Smooth muscle cell (in vitro differentiated cells): ENCODE data around the gene CDC42BPB. TPM values are rescaled to one million over a fixed set of nuclear protein-coding genes. Genes with fewer than 3 reads are reported as not detected.

ENCODE experiments used
- DNase-seq: peaks from one replicate; lab custom pipeline; 2025; ENCODE audit not compliant: unreplicated experiment; lab: John Stamatoyannopoulos, UW
- H2AFZ ChIP-seq: fragments of 200-600 bp; sonication (generic); 2 replicates; pipeline ENCODE4 v1.6.0; 2016; ENCODE audit warnings: antibody characterized with exemption, low read depth, mild to moderate bottlenecking
- H3F3A ChIP-seq: fragments of 200-600 bp; sonication (generic); 2 replicates; pipeline ENCODE4 v1.6.0; 2017; ENCODE audit warnings: antibody characterized with exemption, low read depth
- H3K27ac ChIP-seq: fragments of 200-600 bp; sonication (generic); 2 replicates; pipeline ENCODE4 v1.5.1; 2016; ENCODE audit warnings: low read depth, mild to moderate bottlenecking
- H3K27me3 ChIP-seq: fragments of 200-600 bp; sonication (generic); 2 replicates; pipeline ENCODE4 v1.6.1; 2016; ENCODE audit warnings: low read depth, mild to moderate bottlenecking
- H3K36me3 ChIP-seq: fragments of 200-600 bp; sonication (generic); 2 replicates; pipeline ENCODE4 v1.5.1; 2016; ENCODE audit warnings: low read depth
- H3K4me1 ChIP-seq: fragments of 200-600 bp; sonication (generic); 2 replicates; pipeline ENCODE4 v1.5.1; 2016; ENCODE audit warnings: low read depth
- H3K4me2 ChIP-seq: fragments of 200-600 bp; sonication (generic); 2 replicates; pipeline ENCODE4 v1.6.0; 2016; ENCODE audit warnings: mild to moderate bottlenecking
- H3K4me3 ChIP-seq: fragments of 200-600 bp; sonication (generic); 2 replicates; pipeline ENCODE4 v1.5.1; 2016; ENCODE audit warnings: mild to moderate bottlenecking
- H3K79me2 ChIP-seq: fragments of 200-600 bp; sonication (generic); 2 replicates; pipeline ENCODE4 v1.6.0; 2016; ENCODE audit warnings: low read depth, mild to moderate bottlenecking
- H3K9ac ChIP-seq: fragments of 200-600 bp; sonication (generic); 2 replicates; pipeline ENCODE4 v1.6.0; 2016; ENCODE audit warnings: low read depth
- H3K9me3 ChIP-seq: fragments of 200-600 bp; sonication (generic); replicated peaks from 2 replicates; pipeline ENCODE4 v1.5.1; 2016; ENCODE audit warnings: low read depth
- H4K20me1 ChIP-seq: fragments of 200-600 bp; sonication (generic); 2 replicates; pipeline ENCODE4 v1.6.0; 2016; ENCODE audit warnings: low read depth
- CTCF ChIP-seq: fragments of 200-600 bp; sonication (generic); IDR thresholded peaks from 2 replicates; pipeline ENCODE4 v1.5.1; 2017; ENCODE audit warnings: borderline replicate concordance, mild to moderate bottlenecking, antibody characterized with exemption; ENCODE audit not compliant: insufficient read depth, poor library complexity, severe bottlenecking
- WGBS: methylation state at CpG from one replicate; pipeline ENCODE4 v1.1.7; 2016; ENCODE audit warnings: low lambda C conversion rate; 5-methylcytosine and 5-hydroxymethylcytosine counted together
- polyA plus RNA-seq: library from polyadenylated mRNA; unstranded; fragments of >200 nt; fragmentation: Nextera tagmentation; extraction: Ambion mirVana; gene quantifications from 2 replicates; pipeline ENCODE4 v1.2.1, GENCODE V29; 2016
- total RNA-seq: library from RNA; depleted of rRNA; stranded (reverse); fragments of >200 nt; gene quantifications from 2 replicates; pipeline ENCODE4 v1.2.3, GENCODE V29; 2014

The CDC42BPB gene
- total and polyA plus RNA-seq, 2 experiments from 2014 or later: 11.3 to 71.2 TPM

DNA sequence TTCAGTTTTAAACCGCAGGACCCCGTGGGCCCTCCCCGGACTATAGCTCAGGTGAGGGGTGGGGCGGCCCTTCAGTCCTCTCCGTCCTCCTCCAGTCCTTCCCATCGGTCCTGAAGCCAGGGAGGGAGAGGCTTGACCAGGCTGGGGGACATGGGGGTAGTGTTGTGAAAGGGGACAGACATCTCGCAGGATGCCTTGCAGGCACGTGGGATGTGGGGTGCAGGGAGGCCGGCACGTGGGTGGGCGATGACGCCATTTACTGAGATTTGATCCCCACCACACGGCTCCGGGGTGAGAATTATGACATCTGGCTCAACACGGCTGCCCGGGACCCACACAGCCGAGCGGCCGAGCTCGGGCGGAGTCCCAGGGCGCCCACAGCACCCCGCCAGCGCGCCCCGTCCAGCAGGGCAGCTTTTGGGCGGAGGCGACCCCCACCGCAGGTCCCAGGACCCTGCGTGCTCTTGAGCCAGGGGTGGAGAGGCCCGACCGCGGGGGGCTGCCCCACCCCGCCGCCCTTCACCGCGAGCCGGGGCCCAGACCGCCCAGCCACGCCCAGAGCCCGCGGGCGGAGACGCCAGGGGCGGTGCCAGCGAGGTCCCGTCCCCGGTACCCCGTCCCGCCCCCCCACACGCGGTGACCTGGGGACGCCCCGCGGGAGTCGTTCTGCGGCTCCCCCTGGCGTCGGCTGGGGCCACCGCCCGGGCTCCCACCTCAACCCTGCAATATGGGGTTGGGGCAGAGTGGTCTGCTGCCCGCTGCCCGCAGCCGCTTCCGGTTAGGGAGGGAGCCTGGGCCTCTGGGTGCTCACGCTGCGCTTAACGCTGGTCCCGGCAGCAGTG lies 33.9 kb upstream of the CDC42BPB start:
- no peak for DNase-seq
- peak overlapping the region; percentile 56 for H3K4me3 ChIP-seq

DNA sequence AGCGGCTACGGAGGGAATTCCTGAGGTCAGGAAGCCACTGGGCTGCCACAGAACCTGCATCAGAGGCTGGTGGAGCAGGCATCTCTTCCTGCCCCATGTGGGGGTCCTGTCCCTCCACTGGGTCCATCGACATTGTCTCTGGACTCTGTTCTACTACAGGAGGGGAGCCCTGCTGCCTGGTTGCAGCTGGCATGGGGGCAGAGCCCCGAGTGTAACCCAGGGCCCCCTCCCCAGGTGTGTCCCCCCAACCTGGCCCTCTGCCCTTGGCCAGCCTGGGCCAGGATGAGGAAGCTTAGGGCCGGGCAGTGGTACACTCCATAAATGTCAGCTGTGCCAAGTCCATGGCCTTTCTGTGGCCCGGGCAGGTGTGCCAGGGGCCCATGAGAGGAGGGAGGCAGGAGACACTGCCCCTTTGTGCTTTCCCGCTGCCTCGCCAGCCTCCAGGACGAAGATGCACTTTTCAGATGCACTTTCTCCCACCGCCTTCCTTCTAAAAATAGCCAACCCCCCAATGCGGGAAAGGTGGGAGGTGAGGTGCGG lies 33.2 kb upstream of the CDC42BPB start:
- Histone ChIP-seq H2AFZ (no peak overlapping the region), H3K4me2 (no peak overlapping the region), H3K9ac (no peak overlapping the region), H3K36me3 (no peaks in the 10 kb centered on the region), H3K27ac (no peak overlapping the region), H3K79me2 (no peaks in the 10 kb centered on the region), H4K20me1 (no peaks in the 10 kb centered on the region), H3K27me3 (no peaks in the 10 kb centered on the region), H3K4me3 (no peak overlapping the region), H3K4me1 (no peaks in the 10 kb centered on the region), H3K9me3 (no peaks in the 10 kb centered on the region), H3F3A (no peaks in the 10 kb centered on the region)
- no peak for TF ChIP-seq CTCF
- 91% methylated on average over 12 of the region's 12 CpGs for WGBS
- no peak for DNase-seq

More for the DNA sequence above, 33.9 kb upstream of the CDC42BPB start:
- Histone ChIP-seq H3K4me2 (peak overlapping the region; percentile 90), H3K36me3 (no peaks in the 10 kb centered on the region), H3K9me3 (no peaks in the 10 kb centered on the region), H3F3A (no peaks in the 10 kb centered on the region), H3K27ac (no peak overlapping the region), H3K4me1 (no peaks in the 10 kb centered on the region), H3K27me3 (no peaks in the 10 kb centered on the region), H3K79me2 (no peaks in the 10 kb centered on the region), H2AFZ (peak overlapping the region; percentile 83), H3K9ac (no peak overlapping the region), H4K20me1 (no peaks in the 10 kb centered on the region)
- WGBS: 22% methylated on average over 42 of the region's 69 CpGs
- peak; percentile 56 for TF ChIP-seq CTCF

GRCh38 chr14:103089386-103090335 lies 32.3 kb upstream of the CDC42BPB start:
- Histone ChIP-seq H3K4me3 (no peak overlapping the region), H3F3A (no peaks in the 10 kb centered on the region), H2AFZ (no peak overlapping the region), H3K4me2 (no peak overlapping the region), H3K4me1 (no peaks in the 10 kb centered on the region), H4K20me1 (no peaks in the 10 kb centered on the region), H3K27ac (no peak overlapping the region), H3K27me3 (peaks cover 7% of the 10 kb centered on the region), H3K79me2 (no peaks in the 10 kb centered on the region), H3K9me3 (no peaks in the 10 kb centered on the region), H3K9ac (no peak overlapping the region), H3K36me3 (no peaks in the 10 kb centered on the region)
- TF ChIP-seq CTCF: no peak
- DNase-seq: no peak
- 92% methylated on average over 28 of the region's 28 CpGs for WGBS
